GM19035 (cell line): Measurements from ENCODE around the gene PDE4B.

Experiments used
- ATAC-seq: cut with Tn5 transposase; IDR thresholded peaks from one replicate; pipeline ENCODE4 v1.9.1; 2021; ENCODE audit not compliant: unreplicated experiment

PDE4B gene

DNA sequence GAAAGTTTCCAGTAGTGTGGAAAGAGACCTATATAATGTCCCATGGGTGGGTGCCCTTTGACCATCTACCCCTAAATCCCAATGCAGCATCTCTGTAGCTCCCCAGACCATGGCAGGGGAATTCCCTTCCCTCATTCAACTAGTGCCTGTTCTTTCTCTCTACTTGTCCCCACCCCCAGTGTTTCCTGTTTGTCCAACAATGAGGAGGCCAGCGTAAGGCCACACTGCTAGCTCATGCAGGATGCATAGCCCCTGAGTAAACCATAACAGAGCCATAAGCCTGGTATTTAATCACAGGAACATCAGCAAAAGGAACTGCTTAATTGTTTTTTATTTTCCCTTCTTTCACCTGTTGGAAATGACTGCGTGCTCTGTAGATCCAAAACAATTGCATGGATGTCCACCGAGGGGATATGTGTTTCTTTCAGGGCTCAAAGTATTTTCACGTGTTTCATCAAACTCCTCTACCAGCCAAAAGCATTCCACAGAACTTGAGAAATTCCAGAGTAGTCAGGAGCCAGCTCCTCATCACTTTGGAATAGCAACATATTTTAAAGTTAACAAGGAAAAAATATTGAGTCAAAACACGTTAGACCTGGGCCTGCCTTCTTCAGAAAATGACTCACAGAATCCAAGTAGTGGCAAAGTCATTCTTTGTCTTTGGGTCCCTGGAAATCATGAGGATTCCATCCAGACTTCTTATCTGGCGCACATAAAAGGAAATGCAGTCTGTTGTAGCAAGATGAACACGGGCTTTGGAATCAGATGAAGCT is 578.7 kb downstream of the PDE4B start:
- ATAC-seq, result peak; percentile 25

DNA sequence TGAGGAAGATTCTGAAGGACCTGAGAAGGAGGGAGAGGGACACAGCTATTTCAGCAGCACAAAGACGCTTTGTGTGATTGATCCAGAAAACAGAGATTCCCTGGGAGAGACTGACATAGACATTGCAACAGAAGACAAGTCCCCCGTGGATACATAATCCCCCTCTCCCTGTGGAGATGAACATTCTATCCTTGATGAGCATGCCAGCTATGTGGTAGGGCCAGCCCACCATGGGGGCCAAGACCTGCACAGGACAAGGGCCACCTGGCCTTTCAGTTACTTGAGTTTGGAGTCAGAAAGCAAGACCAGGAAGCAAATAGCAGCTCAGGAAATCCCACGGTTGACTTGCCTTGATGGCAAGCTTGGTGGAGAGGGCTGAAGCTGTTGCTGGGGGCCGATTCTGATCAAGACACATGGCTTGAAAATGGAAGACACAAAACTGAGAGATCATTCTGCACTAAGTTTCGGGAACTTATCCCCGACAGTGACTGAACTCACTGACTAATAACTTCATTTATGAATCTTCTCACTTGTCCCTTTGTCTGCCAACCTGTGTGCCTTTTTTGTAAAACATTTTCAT is 579.9 kb downstream of the PDE4B start:
- ATAC-seq, result no peak

DNA sequence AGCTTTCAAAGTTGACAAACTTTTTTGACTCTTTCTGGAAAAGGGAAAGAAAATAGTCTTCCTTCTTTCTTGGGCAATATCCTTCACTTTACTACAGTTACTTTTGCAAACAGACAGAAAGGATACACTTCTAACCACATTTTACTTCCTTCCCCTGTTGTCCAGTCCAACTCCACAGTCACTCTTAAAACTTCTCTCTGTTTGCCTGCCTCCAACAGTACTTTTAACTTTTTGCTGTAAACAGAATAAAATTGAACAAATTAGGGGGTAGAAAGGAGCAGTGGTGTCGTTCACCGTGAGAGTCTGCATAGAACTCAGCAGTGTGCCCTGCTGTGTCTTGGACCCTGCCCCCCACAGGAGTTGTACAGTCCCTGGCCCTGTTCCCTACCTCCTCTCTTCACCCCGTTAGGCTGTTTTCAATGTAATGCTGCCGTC is 580.5 kb downstream of the PDE4B start:
- no peak for ATAC-seq

DNA sequence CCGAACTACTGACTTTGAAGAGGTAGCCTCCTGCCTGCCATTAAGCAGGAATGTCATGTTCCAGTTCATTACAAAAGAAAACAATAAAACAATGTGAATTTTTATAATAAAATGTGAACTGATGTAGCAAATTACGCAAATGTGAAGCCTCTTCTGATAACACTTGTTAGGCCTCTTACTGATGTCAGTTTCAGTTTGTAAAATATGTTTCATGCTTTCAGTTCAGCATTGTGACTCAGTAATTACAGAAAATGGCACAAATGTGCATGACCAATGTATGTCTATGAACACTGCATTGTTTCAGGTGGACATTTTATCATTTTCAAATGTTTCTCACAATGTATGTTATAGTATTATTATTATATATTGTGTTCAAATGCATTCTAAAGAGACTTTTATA is 581.5 kb downstream of the PDE4B start:
- peak; percentile 47 for ATAC-seq

DNA sequence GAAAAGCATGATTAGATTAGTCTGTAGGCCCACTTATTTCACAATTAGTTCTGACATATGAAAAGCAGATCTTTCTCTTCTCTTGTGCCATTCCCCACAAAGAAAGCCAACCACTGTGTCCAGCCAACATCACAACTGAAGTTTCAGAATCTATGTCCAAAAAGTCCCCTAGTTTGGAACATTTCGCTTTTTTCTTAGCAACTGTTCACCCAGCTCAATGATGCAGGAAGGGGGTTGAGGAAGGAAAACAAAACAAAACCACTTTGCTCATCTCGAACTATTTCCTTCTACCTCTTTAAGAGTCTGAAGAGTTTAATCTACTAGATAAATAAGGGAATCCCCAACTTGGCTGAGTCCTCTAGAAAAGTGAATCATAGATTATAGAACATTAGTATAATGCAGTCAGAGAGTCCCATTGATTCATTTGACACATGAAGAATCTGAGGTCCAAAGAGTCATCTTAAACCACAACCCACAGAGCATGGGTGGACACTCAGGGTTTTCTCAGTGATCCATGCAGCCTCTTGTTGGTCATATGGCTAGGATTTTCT is 581.9 kb downstream of the PDE4B start:
- peak; percentile 51 for ATAC-seq

DNA sequence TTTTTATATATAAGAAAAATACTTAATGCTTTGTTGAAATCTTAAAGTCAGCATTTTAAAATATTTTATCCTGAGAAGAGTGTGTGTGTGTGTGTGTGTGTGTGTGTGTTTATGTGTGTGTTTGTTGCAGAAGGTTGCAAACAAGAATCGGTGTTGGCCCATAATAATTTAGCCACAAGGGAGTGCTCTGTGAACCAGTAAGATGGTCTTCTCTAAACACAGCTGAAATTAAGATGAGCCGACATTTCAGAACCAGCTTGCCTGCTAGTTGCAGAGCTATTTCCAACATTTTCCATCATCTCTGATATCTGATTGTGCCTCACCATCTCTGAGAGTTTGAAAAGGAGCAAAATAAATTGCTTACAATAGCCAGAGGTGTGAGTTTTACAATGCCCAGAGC is 582.4 kb downstream of the PDE4B start:
- no peak for ATAC-seq

DNA sequence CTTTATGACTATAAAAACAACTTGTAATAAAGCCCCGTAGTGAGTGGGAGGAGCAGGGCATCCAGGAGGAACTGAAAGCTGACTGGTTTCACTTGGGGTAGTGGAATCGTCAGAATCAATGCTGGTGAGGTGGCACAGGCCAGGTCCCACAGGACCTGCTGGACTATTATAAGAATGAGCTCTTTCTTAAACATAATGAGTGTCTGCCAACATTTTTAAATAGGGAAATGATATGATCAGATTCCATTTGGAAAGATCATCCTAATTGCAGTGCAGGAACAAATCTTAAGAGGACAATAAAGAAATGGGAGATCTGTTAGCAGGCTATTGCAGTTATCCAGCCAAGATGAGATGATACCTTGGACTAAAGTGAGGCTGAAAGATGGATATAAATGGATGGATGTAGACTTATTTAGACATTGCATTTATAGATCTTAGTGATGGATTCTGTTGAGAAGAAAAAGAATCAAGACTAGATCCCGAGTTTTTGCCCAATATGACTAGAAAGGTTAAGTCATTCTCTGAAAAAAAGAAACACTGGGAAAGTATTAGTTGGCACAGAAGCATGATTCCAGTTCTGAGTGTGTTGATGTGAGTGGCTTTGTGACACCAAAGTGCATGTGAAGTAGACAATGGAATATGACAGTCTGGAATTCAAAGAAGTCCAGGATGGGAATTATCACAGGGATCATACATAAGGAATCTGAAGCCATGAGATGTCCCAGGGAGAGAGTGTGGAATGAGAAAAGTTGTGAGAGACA is 587.9 kb downstream of the PDE4B start:
- ATAC-seq, result peak; percentile 94

DNA sequence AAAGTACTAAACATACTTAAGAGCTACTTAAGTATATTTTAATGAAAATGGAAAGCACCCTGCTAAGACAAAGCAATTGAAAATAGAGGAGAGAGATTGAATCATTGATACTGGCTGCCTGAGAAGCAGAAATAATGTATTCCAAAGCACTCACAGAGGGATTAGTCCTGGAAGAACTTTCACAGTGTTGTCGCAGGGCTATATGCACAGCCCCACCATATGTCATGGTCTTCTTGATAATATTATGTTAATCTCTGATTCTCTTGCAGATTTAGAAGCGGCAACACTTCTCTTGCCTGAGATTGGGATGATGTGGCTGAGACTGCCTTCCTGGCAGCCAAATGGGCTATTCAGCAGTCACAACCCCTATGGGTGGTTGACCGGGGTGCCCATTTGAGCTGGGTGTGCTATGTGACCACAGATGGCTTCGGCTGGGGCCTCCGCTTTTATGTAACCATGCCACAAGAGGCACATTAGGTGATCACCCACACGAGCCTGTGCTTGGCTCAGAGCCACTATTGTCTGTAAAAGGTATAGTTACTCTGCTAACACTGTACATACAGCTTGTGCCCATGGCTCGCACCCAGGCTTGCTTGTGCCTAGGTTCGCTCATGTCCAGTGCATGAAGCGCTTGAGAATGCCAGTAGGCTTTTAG is 589.1 kb downstream of the PDE4B start:
- ATAC-seq, result no peak

DNA sequence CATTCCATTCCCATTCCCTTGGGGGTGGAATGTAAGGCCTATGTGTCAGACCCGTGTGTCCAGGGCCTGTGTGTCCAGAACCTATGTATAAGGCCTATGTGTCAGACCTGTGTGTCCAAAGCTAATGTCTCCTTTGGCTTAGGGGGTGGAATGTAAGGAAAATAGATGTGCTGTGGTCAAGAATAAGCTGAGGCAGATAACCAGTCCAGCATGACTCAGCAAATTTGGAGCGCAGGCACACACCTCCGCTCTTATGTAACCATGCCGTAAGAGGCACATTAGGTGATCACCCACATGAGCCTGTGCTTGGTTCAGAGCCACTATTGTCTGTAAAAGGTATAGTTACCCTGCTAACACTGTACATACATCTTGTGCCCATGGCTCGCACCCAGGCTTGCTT is 590.5 kb downstream of the PDE4B start:
- ATAC-seq, result no peak

DNA sequence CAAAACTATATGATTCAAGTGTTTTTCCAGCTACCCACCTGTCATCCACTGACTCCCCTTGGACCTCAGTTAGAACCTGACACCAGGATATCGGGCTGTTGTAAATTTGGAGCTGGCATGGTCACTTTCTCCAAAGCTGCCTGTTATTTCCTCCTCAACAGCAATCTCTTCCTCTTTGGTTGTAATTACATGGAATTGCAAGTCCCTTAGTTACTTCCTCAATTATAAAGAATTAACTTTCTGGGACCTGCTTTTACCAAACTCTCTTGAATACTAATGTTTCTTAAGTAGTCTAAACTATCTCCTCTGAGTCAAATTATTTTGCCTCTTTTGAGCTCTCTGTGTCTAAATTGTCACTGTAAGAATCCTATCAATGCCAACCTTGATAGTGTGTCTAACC is 590.9 kb downstream of the PDE4B start:
- no peak for ATAC-seq

DNA sequence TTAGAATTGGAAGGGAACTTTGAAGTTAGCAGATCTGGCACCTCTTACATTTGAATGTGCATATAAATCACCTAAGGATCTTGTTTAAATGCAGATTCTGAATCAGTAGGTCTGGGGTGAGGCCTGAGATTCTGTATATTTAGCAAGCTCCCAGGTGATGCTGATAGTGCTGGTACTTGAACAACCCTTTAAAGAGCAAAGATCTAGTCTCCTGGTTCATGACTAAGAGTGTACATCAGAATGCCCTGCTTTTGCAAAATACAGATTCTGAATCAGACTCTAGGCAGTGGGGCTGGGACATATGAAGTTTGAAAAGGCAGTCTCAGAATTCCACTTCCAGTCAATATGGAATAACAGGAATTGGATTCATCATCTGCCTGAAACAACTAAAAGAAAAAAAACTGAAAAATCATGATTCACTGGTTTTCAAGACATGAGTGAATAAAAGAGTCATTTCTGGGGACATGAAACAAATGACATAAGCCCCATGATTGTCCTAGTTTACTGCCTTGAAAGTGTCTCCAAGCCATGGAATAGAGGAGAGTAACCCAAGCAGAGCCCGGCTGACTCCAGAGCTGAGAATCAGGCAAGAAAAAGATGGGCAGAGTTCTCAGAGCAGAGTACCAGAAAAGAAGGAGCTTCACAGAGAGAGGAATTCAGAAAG is 591.7 kb downstream of the PDE4B start:
- no peak for ATAC-seq

DNA sequence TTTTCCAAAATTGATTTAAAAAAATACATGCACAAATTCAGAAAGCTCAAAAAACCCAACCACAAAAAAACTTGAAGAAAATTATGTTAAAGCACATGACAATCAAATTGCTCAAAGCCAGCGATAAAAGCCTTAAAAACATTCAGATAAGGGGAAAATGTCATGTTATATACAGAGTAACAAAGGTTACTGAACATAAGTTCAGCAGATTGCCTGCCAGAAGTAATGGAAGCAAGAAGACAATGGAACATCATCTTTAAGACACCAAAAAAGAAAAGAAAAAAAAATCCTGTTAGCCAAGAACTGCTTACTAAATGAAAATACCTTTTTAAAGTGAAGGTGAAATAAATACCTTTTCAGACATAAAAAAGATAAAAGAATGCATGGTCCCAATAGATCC is 594.0 kb downstream of the PDE4B start:
- no peak for ATAC-seq

DNA sequence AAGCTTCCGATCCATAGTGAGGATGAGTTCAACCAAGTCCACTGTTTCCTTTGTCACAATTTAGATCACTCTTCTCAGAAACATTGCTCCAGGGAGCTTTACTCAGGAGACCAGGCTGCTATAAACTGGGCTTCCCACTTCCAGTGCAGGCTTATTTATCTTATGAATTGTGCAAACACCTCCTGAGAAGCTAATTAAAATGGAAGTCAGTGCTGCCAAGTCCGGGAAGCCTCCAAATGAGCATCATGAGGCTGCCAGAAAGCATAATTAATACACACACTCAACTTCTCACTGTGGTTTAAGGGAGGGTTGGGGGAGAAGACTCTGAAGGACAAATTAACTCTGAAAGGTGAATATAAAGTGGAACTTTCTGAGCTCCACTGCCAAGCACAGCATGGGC is 596.2 kb downstream of the PDE4B start:
- no peak for ATAC-seq

DNA sequence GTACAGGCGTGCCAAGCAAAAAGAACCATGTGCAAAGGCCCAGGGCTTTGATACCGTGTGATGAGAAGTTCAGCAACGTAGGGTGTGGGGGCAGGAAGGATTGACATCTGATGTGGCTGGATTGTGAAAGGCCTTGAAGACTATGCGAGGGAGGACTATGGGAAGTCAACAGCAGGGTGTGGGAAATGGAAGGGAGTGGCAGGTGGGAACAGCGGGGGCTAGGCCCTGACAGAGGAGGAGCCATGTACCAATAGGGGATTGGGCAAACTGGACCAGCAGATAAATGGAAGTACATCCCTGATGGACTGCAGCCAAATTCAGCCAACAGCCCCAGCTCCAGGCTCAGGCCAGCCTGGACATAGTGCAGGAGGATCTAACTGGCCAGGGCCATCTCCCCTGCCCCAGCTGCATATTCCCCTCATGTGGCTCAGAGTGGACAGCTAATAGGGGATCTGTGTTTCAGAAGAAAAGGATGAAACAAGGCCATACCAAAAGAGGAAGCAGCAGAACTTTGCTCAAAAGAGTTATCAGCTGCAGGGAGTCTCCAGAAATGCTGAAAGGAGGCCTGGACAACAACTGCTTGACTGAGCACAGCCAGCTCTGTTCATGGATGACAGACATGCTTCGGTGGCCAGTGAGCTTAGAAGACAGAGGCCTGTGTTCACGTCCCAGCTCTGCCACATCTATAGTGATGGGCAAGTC is 601.0 kb downstream of the PDE4B start:
- no peak for ATAC-seq

DNA sequence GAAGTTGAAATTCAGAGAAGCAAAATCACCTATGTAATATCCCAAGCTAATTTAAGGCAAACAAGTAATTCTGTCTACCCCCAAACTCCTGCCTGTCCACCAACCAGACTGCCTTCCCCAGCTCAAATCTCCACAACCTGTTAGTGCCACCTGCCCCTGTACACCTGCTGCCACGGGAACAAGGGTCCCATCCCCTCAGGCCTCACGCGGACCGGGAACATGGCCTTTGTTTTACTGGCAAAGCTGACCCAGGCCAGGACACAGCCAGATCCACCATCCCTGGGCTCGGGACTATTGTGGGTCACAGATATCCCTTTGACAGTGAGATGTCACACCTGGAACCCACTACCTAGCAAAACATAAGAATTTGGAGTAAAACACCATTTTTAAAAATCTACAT is 601.9 kb downstream of the PDE4B start:
- no peak for ATAC-seq

DNA sequence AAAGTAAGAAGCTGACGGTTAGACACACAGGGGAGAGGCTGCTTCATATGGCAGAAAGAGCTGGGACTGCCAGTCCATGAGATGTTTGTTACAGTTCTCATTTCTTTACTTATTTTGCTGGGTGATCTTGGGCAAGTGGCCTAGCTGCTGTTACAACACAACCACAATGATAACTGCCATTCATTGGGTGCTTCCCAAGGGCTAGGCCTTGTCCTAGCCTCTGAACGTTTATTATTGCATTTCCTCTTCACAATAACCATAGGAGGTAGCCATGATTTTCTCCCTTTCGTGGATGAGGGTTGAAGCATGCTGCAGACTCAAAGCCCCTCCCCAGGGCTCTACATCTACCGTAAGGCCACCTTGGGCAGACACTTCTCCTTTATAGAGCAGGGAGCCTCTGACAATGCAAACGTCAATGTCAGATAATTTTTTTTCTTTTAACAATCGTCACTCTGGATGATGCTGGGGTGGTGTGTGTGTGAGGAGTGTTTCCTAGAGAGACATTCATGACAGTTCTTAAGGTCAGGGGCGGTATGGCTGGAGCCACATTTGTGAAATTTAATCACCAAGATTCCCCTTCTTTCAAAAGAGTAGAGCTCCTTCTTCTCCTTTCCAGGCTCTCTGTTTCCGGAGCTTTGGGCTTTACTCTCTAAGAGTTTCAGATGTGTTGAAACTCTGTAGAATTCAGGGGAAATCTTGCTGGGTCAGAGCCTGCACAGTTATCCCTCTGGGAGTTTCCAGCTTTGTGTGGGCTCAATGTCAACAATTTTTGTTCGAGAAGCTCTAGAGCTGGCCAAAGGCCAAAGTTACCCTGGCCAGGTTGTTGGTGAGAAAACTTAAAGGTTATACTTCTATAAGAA is 602.7 kb downstream of the PDE4B start:
- peak; percentile 12 for ATAC-seq

DNA sequence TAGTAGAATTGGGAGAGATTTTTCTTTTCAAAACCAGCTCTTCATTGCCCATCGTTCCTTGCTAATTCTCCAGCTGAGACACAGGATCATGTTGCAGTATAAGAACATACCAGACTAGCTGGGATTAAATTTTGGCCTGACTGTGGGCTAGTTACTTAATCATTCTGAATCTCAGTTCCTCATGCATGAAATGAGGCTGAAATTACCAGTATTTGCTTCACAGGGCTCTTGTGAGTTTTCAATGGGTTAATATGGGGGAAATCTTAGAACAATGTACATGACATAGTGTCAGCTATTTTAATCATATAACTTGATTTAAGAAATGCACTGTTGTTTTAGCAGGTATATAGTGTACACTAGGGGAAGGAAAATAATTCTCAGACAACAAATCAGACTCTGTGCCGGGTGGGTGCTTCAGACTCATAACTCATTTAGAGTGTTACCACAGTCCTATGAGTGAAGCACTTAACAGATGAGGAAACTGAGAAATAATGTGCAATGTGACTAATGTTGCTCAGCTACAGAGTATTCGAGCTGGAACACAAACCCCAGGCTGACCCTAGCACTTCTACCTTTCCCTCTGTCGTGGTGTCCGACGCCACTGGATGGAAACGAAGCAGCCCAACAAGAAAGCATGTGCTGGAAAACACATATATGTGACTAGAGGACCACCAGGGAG is 603.7 kb downstream of the PDE4B start:
- ATAC-seq, result peak; percentile 45

DNA sequence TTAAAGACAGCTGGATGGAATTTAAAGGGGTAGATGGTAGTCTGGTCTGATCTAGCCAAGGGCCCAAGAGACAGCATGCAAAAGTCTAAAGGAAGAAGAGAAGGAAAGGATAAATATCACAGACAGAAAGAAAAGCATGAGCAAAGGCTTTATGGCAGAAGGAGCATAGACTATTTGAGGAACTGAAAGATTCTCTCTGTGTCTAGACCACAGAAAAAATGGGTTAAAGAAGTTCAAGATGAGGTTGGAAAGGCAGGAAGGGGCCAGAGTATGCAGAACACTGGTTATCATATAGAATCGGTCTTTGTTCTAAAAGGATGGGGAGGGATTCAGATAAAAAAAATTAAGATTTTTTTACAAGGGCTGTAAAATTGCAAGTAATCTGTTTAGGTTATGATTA is 604.5 kb downstream of the PDE4B start:
- ATAC-seq, result peak; percentile 32
